HG02870 (cell line): Measurements from ENCODE around the gene RPS18.
"Not testable (repeated sequence)": the region's sequence is repeated elsewhere in the genome, so short reads cannot be mapped to it uniquely, and the experiment has no call there.

Experiments used
- ATAC-seq: cut with Tn5 transposase; IDR thresholded peaks from one replicate; pipeline ENCODE4 v1.9.1; 2021; ENCODE audit warnings: mild to moderate bottlenecking, moderate library complexity; ENCODE audit not compliant: unreplicated experiment

RPS18 gene

GRCh38 chr6:33272275-33273128, 627 bp downstream of the RPS18 start:
- ATAC-seq, result peak; percentile 2

- no peak for ATAC-seq
Observed at GRCh38 chr6:33273129-33273923, 1.5 kb downstream of the RPS18 start.

GRCh38 chr6:33273924-33274902, 2.3 kb downstream of the RPS18 start:
- no peak for ATAC-seq

GRCh38 chr6:33275795-33276580, 4.1 kb downstream of the RPS18 start:
- ATAC-seq, result not testable (repeated sequence)

GRCh38 chr6:33276581-33276863, 4.6 kb downstream of the RPS18 start:
- no peak for ATAC-seq

- ATAC-seq, result peak; percentile 48
Observed at GRCh38 chr6:33276864-33277662, 5.2 kb downstream of the RPS18 start, which contains the start of gene B3GALT4. Gene B3GALT4 (plus strand): TSS chr6:33277123. CDS start chr6:33277420, 297 bp downstream.

- peak; percentile 5 for ATAC-seq
Observed at GRCh38 chr6:33277663-33278391, 6.0 kb downstream of the RPS18 start.

- no peak for ATAC-seq
Observed at GRCh38 chr6:33278392-33278741, 6.5 kb downstream of the RPS18 start.

GRCh38 chr6:33278810-33279209, 6.9 kb downstream of the RPS18 start:
- no peak for ATAC-seq

GRCh38 chr6:33279257-33279695, 7.4 kb downstream of the RPS18 start:
- no peak for ATAC-seq

GRCh38 chr6:33279971-33280511, 8.2 kb downstream of the RPS18 start:
- ATAC-seq, result no peak

- no peak for ATAC-seq
Observed at GRCh38 chr6:33280539-33280938, 8.7 kb downstream of the RPS18 start.

- ATAC-seq, result not testable (repeated sequence)
Observed at GRCh38 chr6:33285214-33285613, 13.3 kb downstream of the RPS18 start.

- ATAC-seq, result no peak
Observed at GRCh38 chr6:33286946-33287914, 15.4 kb downstream of the RPS18 start.

GRCh38 chr6:33288141-33288920, 16.5 kb downstream of the RPS18 start:
- ATAC-seq, result no peak
